RKO (cell line): ENCODE data around the gene STX16.

Experiments used
- DNase-seq: peaks from one replicate; pipeline ENCODE4 v3.0.0-alpha.2; 2016; ENCODE audit warnings: low spot score

STX16 gene

GRCh38 chr20:58655328-58656107 lies 4.4 kb downstream of the STX16 start:
- no peak for DNase-seq

DNA sequence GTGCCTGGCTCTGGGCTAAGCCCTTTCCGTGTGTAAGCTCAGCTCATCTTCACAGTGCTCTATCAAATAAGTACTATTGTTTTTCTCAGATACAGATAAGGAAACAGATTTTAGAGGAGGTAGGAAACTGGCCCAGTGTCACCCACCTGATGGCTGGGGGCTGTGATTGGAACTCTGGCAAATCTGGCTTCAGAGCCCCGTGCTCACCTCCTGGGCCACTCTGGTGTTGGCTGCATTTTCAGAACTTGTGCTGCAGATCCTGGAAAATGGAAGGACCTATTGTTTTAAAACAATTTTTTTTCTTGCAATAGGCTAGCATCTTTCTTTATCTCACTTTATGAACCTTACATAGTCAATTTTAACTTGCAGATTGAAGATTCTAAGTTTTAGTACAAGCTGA lies 5.7 kb downstream of the STX16 start:
- no peak for DNase-seq

DNA sequence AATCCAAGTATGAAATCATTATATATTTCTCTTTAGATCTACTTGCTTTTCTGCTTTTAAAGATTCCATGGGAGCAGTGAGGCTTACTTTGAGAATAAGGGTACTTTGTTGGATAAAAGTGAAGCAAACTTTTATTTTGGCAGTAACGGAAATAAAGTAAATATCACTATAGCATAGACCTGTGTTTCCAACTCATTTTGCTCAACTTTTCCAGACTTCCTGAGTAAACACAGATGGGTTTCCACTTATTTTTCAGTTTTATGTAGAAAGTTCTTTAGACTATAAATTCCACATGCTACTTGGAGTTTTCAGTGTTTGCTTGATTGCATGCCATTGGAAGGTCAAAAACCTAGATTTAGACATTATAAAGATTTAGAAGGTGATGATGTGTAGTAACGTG lies 6.2 kb downstream of the STX16 start:
- DNase-seq = no peak

DNA sequence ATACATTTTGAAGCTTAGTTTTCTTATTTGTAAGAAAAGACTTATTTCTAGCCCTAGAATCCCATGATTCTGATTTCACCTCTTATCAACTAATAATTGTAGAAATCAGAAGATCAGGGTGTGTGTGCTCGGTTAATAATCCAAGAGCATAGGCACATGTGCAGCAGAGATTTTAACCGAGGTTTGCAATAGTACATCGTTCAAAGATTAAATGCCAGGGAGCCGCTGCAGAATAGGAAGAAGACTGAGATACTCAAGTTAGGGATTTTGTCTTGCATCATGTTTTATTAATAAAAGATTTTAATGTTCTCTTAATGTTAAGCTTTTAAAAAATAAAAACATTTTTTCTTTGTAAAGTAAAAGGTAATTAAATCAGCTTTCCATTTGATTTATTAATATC lies 6.9 kb downstream of the STX16 start:
- DNase-seq = no peak

DNA sequence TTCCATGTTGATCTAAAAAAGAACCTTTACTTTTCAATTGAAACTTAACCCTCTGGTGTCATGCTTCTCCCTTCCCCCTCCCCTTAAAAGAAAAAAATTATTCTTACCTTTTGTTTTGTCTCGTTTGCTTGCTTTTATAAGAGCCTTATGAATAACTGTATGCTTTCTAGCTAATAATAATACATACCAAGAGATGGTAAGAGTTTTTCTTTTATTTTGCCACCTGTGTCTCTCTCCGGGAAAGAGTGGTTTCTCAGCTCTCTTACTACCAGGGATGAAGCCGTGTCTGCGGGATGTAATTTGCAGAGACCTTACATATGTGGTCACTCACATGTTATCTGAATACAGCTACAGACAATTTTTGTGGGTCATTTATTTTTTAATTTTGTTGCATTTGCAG lies 7.7 kb downstream of the STX16 start:
- no peak for DNase-seq

- no peak for DNase-seq
These were observed 8.8 kb downstream of the STX16 start for GRCh38 chr20:58659841-58660240.

DNA sequence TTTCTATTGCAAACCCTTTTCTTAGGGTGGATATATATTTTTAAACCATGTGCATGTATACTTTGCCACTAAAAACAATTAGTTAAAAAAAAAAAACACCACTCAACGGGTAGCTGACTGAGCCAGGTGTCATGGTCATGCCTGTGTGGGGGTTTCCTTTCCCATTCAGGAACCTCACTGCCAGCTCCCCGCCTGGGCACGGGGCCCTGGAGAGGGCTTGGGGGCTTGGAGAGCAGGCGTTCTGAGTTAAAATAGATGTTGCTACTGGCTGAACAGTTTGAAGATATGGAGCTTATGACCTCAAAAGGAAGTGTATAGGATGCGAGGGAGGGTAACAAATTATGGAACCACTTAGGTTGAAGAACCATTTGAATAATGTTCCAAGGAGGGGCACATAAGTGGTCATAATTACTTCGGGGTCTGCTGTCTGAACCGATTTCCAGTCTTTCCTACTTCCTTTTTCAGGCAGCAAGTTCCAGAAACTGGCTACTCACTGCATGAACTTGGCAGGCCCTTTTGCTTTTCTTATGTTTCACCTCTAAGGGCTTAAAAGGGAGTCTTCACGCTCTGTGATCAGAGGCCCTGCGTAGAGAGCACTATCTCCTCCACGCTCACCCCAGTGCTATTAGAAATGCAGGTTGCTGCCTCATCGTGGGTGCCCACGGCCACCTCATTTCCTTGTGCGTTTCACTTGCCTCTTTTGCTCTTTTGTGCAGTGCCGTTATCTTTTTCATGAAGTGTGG lies 9.9 kb downstream of the STX16 start:
- DNase-seq = no peak

DNA sequence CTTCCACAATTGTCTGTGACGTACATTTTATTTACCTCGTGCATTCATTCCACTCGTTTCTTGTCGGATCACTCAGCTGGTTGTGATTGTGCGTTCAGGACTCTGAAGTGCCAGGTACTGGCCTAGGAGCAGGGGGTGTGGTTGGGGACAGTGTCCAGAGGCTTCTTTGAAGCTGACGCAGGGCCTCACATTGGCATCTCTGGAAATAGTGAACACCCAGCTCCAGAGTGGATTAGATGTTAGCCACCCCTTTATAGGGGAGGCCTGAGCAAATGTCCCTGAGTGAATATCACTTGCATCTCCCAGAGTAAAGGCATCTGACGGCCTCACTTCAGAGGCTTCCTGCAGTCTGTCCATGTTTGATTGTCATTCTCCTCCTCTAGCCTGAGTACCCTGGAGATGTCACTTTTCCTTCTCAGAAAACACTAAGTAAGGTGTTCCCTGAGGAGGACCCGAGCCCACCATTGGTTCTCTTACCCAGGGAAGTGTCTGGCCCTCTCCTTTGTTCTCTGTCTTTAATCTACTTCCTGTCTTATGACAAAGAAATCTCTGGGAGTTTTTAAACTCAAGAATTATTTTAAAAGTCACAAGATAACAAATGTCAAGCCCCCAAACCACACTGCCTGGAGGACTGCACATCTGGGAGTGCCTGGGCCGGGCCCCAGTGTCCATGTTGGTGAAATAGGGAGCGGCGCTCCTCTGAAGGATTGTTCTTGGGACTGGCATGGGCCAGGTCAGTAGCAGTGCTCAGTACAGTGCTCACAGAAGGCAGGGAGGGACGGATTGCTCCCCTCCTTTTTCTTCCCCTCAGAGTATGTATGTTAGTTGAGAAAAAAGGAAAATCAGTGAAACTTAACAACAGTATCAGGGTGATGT lies 10.8 kb downstream of the STX16 start:
- DNase-seq = no peak

- no peak for DNase-seq
These were observed 13.2 kb downstream of the STX16 start for GRCh38 chr20:58664331-58664730.

GRCh38 chr20:58664883-58665282 lies 13.8 kb downstream of the STX16 start:
- no peak for DNase-seq

- no peak for DNase-seq
These were observed 14.5 kb downstream of the STX16 start for GRCh38 chr20:58665606-58666005.

- no peak for DNase-seq
These were observed 15.6 kb downstream of the STX16 start for GRCh38 chr20:58666702-58667101.

GRCh38 chr20:58667975-58668374 lies 16.9 kb downstream of the STX16 start:
- DNase-seq = no peak

DNA sequence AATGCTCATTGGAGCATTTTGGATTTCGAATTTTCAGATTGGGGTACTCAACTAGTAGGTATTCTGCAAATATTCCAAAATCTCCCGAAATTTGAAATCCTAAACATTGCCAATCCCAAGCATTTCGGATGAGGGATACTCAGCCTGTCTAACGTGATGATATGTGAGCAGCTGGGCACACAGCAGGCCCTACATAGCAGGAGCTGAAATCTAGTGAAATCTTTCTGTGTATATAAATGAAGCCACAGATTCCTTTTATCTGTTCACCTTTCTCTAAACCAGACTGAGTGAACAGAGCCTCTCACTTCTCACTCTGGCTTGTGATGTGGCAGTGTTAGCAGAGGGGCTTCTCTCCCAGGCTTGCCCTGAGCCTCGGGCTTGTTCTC lies 17.8 kb downstream of the STX16 start:
- DNase-seq = no peak

- DNase-seq = no peak
These were observed 18.4 kb downstream of the STX16 start for GRCh38 chr20:58669287-58670006.

DNA sequence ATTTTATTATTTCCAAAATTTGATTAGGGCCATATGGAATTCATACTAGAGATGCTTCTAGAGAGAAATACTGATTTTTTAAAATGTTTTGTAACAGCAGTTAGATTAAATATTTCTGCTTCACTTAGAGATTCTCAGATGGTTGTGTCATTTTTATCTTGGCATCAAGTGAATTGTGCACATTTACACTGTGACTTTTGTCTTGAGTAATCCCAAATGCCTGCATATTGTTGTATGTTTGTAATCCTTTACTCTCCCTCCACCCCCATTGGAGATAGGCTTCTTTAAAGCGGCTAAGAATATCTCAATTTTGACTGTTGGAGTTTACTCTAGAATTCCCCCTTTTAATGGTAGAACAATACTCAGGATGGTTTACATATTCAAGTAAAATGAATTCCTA lies 19.0 kb downstream of the STX16 start:
- DNase-seq = no peak

GRCh38 chr20:58670659-58671058 lies 19.6 kb downstream of the STX16 start:
- no peak for DNase-seq

DNA sequence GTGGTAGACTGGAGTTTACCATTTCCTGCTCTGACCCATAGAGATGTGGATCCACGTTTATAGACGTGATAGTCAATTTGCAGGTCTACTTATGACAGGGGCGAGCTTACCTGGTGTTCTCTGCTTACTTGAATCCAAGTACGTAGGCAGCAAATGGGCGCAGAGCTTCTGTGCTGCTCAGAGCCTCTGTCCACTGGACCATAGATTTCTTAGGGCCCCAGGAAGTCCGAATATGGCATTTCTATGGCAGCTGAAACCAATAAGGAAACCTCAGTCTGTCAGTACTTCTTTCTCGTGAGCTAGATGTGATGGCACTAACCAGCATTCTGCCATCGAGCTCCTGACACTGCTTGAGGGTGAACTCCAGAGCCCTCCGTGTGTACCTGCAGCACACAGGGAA lies 22.0 kb downstream of the STX16 start:
- DNase-seq = no peak

DNA sequence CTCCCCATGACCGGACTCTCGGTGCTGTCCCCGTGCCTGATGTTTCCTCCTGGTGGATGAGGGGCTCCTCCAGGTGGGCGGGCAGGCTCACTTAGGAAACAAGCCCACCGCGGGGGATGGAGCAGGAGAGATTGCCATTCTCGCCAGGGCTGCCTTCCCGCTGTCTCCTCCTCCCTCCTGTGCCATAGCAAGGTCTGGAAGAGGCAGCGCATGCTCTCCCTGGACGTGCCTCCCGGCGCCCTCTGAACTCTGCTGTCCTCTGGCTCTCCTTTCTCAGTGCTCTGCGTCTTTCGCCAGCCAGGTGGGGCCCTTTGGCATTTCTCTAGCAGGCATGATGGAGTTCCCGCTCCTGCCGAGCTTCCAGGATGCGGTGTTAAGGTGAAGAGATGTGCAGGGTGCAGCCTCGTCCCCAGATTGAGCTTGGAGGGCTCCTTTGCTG lies 24.1 kb downstream of the STX16 start:
- no peak for DNase-seq

DNA sequence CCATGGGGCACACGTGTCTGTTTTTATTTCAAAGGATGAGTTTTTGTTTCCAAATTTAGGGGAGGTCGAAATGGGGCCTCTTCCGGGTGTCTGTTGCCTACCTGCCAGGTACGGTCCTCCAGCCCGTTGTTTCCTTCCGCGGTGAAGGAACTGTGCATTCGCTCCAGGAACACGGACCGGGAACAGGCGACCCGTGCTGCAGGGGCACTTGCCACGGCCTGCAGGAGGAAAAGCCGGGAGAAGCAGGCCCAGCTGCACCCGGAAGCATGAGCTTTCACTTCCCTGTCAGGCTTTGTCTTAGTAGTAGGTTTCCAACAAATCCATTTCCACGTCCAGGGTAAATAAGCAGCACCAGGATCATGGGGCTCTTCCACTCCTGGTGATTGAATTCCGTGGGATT lies 24.6 kb downstream of the STX16 start:
- DNase-seq = no peak

GRCh38 chr20:58676161-58676560 lies 25.1 kb downstream of the STX16 start:
- DNase-seq = no peak

DNA sequence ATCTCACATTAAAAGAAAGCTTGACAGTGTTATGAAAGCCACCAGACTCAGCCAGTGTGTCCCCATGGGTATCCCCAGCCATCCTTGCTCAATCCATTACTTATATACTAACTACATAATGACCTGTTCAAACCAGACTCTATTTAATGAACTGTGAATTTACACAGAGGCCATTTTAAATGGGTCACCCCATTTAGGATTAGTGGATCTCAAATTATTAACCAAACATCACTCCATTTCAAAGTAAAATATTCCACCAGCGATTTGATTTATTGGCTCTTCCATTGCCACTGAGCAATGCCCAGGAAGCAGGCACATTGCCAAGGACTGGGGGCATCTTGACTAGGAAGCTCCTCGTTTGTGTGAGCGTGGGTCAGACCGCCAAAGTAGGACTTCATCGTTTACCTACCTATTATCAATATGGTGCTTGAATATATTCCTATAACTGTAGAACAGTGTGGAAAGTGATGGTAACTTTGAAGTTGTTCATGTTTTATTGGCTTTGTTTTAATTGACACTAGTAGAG lies 26.1 kb downstream of the STX16 start:
- DNase-seq = no peak
